Calu3 (cell line): ENCODE results near the gene OR3A1. TPM values are rescaled to one million over a fixed set of nuclear protein-coding genes. Genes with fewer than 3 reads are reported as not detected.

Source experiments
- total RNA-seq: library from RNA; stranded (reverse); gene quantifications from 2 replicates; pipeline ENCODE4 v1.2.3, GENCODE V29; 2022

Gene OR3A1
- total RNA-seq, 1 experiment from 2014 or later: not detected

Other genes starting within 250 kb of the OR3A1 start
- not detected in 2 replicates for gene OR1D5, start 234.8 kb downstream of the OR3A1 start, total RNA-seq
- not detected in 2 replicates for gene OR1D2, start 193.9 kb downstream of the OR3A1 start, total RNA-seq
- gene OR1G1, start 170.8 kb downstream of the OR3A1 start, total RNA-seq: not detected in 2 replicates
- not detected in 2 replicates for gene OR1A2, start 100.8 kb downstream of the OR3A1 start, total RNA-seq
- gene OR1A1, start 90.7 kb downstream of the OR3A1 start, total RNA-seq: not detected in 2 replicates
- gene OR3A2, start 87.9 kb upstream of the OR3A1 start, total RNA-seq: not detected in 2 replicates
- not detected in 2 replicates for gene OR1E1, start 100.0 kb upstream of the OR3A1 start, total RNA-seq
- gene OR3A3, start 113.0 kb upstream of the OR3A1 start, total RNA-seq: not detected in 2 replicates
- gene OR1E2, start 135.5 kb upstream of the OR3A1 start, total RNA-seq: not detected in 2 replicates
- gene SPATA22, start 173.5 kb upstream of the OR3A1 start, total RNA-seq: not detected in 2 replicates
- not detected in 2 replicates for gene ASPA, start 177.6 kb upstream of the OR3A1 start, total RNA-seq